Measurements from ENCODE around the gene STXBP3. TPM values are rescaled to one million over a fixed set of nuclear protein-coding genes. Genes with fewer than 3 reads are reported as not detected.
"Not testable (repeated sequence)": the region's sequence is repeated elsewhere in the genome, so short reads cannot be mapped to it uniquely, and the experiment has no call there.

STXBP3 gene, protein sequence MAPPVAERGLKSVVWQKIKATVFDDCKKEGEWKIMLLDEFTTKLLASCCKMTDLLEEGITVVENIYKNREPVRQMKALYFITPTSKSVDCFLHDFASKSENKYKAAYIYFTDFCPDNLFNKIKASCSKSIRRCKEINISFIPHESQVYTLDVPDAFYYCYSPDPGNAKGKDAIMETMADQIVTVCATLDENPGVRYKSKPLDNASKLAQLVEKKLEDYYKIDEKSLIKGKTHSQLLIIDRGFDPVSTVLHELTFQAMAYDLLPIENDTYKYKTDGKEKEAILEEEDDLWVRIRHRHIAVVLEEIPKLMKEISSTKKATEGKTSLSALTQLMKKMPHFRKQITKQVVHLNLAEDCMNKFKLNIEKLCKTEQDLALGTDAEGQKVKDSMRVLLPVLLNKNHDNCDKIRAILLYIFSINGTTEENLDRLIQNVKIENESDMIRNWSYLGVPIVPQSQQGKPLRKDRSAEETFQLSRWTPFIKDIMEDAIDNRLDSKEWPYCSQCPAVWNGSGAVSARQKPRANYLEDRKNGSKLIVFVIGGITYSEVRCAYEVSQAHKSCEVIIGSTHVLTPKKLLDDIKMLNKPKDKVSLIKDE
- 10 to 100 TPM; 46.3 to 48.1 TPM for total RNA-seq

DNA sequence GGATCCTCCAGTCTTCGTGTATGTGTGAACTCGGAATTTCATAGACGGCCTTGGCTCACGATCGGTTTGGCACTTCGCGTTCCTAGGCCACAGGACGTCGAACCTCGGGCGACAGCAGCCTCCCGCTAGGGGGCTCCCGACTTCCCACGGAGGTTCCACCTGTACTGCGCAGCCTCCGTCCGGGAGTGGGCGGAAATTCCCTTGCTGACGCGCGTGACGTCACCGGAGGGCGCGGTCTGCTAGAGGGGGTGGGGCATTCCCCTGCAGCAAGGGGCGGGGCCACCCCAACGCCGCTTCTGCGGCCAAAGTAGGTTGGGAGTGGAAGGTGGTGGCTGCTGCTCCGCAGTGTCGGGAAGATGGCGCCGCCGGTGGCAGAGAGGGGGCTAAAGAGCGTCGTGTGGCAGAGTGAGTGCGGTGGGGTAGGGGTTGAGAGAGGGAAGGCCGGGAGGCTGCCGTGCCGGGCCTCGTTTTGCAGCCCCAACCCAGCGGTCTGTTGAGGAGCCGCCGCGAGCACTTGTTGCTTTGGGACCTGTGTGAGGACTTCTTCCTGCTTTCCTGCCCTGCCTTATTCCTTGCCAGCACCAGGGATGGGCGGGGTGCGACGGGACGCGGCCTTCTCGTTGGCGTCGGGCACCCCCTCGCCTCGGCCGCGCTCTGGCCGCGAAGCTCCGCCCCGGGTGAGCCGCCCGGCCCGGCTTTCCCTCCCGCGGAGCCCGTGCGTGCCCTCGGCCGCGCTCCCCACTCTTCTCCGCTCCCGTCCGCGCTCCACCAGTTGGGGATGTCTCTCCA lies at the start of gene STXBP3:
Gene STXBP3 (plus strand): TSS at position 293 of the 789 bp plus-strand sequence. CDS start 64 bp downstream, at position 357.
- peak; percentile 90 for ATAC-seq
- peaks cover 27% of the 10 kb centered on the region for H3K4me1 Mint-ChIP-seq
- DNase-seq = peak; percentile 99
- no peaks in the 10 kb centered on the region for H3K27me3 Mint-ChIP-seq
- CTCF ChIA-PET = interaction anchor here (0.7 to 1.6 kb wide), 4 partner anchors 53 to 368 kb away, joined by 3 to 5 read pairs (median 4); partner anchors contain the start of gene PRPF38B
- peaks cover 24% of the 10 kb centered on the region for H3K36me3 Mint-ChIP-seq
- no peaks in the 10 kb centered on the region for H3K9me3 Mint-ChIP-seq (ENCODE audit: low read depth)
- H3K4me3 Mint-ChIP-seq = peak within 1 kb of the TSS; percentile 100
- peak within 1 kb of the TSS; percentile 96 for H3K27ac Mint-ChIP-seq

DNA sequence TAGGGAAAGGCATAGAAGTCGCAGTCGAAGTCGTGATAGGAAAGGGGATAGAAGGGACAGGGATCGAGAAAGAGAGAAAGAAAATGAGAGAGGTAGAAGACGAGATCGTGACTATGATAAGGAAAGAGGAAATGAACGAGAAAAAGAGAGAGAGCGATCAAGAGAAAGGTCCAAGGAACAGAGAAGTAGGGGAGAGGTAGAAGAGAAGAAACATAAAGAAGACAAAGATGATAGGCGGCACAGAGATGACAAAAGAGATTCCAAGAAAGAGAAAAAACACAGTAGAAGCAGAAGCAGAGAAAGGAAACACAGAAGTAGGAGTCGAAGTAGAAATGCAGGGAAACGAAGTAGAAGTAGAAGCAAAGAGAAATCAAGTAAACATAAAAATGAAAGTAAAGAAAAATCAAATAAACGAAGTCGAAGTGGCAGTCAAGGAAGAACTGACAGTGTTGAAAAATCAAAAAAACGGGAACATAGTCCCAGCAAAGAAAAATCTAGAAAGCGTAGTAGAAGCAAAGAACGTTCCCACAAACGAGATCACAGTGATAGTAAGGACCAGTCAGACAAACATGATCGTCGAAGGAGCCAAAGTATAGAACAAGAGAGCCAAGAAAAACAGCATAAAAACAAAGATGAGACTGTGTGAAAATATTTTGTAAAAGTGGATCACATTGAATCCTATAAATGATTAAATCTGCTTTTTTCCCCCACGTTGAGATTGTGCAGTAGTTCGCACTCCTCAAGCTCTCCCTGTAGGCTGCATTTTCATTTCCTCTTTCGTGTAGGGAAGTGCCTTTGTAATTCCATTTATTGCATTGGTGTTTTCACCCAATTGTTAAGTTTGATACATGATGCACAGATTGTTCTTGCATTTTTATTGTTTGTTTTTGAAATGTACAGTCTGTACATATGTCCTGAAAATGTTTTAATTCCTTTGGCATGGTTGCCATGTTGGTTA lies 46.8 kb upstream of the STXBP3 start:
- Mint-ChIP-seq H3K4me3 (peak overlapping the region; percentile 53), H3K27me3 (no peaks in the 10 kb centered on the region), H3K4me1 (peaks cover 74% of the 10 kb centered on the region), H3K9me3 (ENCODE audit: low read depth) (no peaks in the 10 kb centered on the region), H3K36me3 (peaks cover 68% of the 10 kb centered on the region), H3K27ac (peak overlapping the region; percentile 53)
- DNase-seq (no peak), ATAC-seq (no peak)
- CTCF ChIA-PET = no interaction called here

DNA sequence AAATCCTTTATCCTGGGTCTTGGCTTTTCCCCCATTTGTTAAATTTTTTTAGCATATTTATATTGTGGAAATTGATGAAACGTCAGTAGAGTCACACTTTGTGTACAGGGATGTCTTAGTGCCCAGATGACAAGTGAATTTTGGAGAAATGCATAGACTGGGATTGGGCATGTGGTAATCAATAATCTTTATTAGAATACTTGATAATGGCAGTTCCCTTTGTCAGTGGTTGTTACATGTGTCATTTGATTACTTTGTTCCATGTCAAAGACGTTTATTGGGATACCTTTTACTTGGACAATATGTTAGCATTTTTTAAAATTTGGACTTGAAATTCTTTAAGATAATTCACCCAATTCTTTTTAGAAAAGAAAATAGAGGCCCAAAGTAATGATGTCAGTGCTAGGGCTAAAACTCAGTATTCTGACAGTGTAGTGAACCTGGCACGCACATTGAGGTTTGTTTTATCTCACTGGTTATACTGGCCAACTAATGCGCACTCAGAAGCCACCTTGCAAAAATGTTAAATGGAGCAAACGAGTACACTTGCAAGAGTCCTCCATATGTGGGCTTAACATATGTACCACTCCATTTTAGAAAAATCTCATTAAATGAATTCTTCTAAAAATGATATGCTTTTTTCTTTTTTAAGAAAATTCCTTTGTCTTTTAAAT lies 45.2 kb upstream of the STXBP3 start:
- CTCF ChIA-PET = no interaction called here
- peaks cover 73% of the 10 kb centered on the region for H3K4me1 Mint-ChIP-seq
- no peak overlapping the region for H3K27ac Mint-ChIP-seq
- H3K36me3 Mint-ChIP-seq = peaks cover 56% of the 10 kb centered on the region
- no peak for ATAC-seq
- H3K27me3 Mint-ChIP-seq = no peaks in the 10 kb centered on the region
- no peak for DNase-seq
- H3K9me3 Mint-ChIP-seq (ENCODE audit: low read depth) = no peaks in the 10 kb centered on the region
- H3K4me3 Mint-ChIP-seq = no peak overlapping the region

DNA sequence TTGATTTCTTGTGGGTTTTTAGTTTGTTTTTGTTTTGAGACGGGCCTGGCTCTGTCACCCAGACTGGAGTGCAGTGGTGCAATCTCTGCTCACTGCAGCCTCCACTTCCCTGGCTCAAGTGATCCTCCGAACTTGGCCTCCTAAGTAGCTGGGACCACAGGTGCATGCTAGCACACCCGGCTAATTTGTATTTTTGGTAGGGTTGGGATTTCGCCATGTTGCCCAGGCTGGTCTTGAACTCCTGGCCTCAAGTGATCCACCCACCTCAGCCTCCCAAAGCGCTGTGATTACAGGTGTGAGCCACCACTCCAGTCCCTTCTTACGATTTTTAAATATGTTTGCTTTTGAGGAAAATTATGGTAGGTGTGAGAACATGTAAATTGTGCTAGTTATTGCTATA lies 44.4 kb upstream of the STXBP3 start:
- Mint-ChIP-seq H3K4me1 (peaks cover 66% of the 10 kb centered on the region), H3K36me3 (peaks cover 48% of the 10 kb centered on the region), H3K27ac (peak overlapping the region; percentile 45)
- not testable (repeated sequence) for H3K9me3 Mint-ChIP-seq (ENCODE audit: low read depth); DNase-seq; H3K4me3 Mint-ChIP-seq; ATAC-seq; H3K27me3 Mint-ChIP-seq
- CTCF ChIA-PET = interaction anchor here (4.7 kb wide), 1 partner anchor 9 kb away, joined by 19 read pairs; the partner anchor contains the start of gene PRPF38B

DNA sequence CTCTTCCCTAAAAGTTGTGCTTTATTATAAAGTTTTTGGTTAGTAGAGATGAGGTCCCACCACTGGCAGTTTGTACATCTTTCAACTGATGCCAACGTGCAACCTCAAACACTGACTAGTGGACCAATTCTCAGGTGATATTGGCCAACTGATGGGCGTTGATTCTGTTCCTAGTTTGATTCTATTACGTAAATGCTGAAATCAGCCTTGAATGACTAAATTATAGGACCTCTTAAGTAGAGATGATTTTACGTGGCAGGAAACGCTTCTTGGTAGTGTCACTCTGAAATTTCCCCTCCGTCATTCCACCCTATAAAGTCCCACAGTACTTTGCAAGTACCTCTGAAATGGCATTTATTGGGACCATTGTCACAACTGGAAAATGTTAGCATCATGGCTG lies 42.5 kb upstream of the STXBP3 start:
- H3K27ac Mint-ChIP-seq = peak overlapping the region; percentile 86
- H3K36me3 Mint-ChIP-seq = peaks cover 33% of the 10 kb centered on the region
- ATAC-seq = peak; percentile 77
- CTCF ChIA-PET = interaction anchor here (1.2 to 4.7 kb wide), 2 partner anchors 11 to 61 kb away, joined by 4 to 19 read pairs; partner anchors contain the start of gene PRPF38B
- H3K9me3 Mint-ChIP-seq (ENCODE audit: low read depth) = no peaks in the 10 kb centered on the region
- peaks cover 57% of the 10 kb centered on the region for H3K4me1 Mint-ChIP-seq
- no peaks in the 10 kb centered on the region for H3K27me3 Mint-ChIP-seq
- DNase-seq = peak; percentile 54
- H3K4me3 Mint-ChIP-seq = peak overlapping the region; percentile 51

DNA sequence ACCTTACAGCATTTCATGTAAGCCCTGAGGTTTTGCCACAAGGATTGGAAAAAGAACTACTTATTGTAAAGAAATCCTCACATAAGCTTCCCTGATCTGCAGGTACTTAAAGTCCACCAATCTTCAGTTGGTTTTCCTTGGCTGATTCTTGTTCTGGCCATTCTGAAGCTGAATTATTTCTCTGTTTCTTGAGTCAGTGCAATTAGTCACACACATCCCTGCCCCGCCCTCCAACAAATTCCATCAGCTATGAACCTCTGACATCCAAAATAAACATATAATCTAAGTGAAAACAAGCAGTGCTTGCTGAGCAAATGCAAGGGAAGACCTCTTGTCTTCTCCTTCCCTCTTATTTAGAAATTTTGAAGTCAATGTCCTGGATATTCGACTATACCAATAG lies 42.0 kb upstream of the STXBP3 start:
- DNase-seq (no peak), ATAC-seq (no peak)
- H3K4me1 Mint-ChIP-seq = peaks cover 57% of the 10 kb centered on the region
- H3K27ac Mint-ChIP-seq = peak overlapping the region; percentile 86
- peaks cover 27% of the 10 kb centered on the region for H3K36me3 Mint-ChIP-seq
- no peaks in the 10 kb centered on the region for H3K9me3 Mint-ChIP-seq (ENCODE audit: low read depth)
- CTCF ChIA-PET = interaction anchor here (1.2 to 4.7 kb wide), 2 partner anchors 12 to 61 kb away, joined by 4 to 19 read pairs; partner anchors contain the start of gene PRPF38B
- H3K4me3 Mint-ChIP-seq = no peak overlapping the region
- no peaks in the 10 kb centered on the region for H3K27me3 Mint-ChIP-seq

DNA sequence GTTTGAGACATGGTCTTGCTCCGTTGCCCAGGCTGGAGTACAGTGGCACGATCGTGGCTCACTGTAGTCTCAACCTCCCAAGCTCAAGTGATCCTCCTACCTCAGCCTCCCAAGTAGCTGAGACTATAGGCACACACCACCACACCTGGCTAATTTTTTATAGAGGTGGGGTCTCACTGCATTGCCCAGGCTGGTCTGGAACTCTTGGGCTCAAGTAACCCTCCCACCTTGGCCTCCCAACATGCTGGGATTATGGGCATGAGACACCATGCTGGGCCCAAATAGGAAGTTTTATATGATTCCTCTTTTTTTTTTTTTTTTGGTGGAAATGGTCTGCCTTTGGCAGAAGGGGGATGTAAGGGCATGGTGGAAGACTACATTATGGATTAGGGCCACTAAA lies 39.8 kb upstream of the STXBP3 start:
- no peak overlapping the region for H3K4me3 Mint-ChIP-seq
- H3K36me3 Mint-ChIP-seq = peaks cover 11% of the 10 kb centered on the region
- H3K27me3 Mint-ChIP-seq = no peaks in the 10 kb centered on the region
- CTCF ChIA-PET = no interaction called here
- ATAC-seq (no peak), DNase-seq (no peak)
- no peaks in the 10 kb centered on the region for H3K9me3 Mint-ChIP-seq (ENCODE audit: low read depth)
- H3K27ac Mint-ChIP-seq = no peak overlapping the region
- peaks cover 54% of the 10 kb centered on the region for H3K4me1 Mint-ChIP-seq

DNA sequence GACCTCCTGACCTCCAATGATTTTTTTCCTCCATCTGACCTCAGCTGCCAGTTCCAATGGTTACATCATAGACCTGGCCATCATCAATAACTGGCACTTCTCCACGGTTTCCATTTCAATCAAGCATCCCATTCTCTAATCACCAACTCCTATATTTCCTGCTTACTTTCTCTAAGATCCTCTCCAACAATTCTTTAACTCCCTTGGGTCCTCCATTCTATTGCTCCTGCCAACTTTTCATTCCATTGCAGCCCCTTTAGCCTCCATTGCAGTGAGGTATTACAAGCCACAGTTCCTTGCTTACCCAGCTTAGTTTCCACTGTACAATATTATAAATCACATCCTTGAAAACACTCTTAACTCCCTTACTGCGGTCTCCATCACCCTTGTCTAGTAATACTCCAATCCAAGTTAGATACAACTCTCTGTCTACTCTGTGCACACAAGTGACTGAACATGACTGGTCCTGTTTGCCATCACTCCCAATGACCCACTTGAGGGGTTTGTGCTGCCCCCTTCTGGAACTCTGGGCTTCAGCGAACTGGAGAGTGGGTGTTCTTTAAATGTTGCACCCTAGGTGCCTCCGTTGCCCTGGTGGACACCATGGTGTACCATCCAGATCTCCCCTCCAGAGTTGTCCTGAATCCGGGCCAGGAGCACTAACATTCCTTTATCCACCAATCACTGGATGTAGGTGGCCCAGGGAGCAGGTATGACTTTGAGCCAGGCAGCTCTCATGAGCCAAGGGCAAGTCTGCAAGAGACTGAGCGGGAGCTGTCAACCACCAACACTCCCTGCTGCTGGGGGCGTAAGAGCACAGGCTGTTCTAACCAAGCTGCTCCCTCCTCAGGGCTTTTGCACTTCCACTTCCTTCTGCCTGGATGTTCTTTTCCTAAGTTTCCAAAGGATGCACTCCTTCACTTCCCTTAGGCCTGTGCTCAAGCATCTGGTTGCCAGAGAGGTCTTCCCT lies 37.5 kb upstream of the STXBP3 start:
- Mint-ChIP-seq H3K27ac (no peak overlapping the region), H3K36me3 (no peaks in the 10 kb centered on the region), H3K27me3 (peaks cover 9% of the 10 kb centered on the region), H3K4me1 (peaks cover 36% of the 10 kb centered on the region), H3K4me3 (no peak overlapping the region), H3K9me3 (ENCODE audit: low read depth) (no peaks in the 10 kb centered on the region)
- CTCF ChIA-PET = interaction anchor here (0.6 to 3.1 kb wide), 8 partner anchors 14 to 198 kb away, joined by 3 to 19 read pairs (median 3); partner anchors contain the start of genes HENMT1 and PRPF38B
- peak; percentile 70 for ATAC-seq
- DNase-seq = peak; percentile 78

DNA sequence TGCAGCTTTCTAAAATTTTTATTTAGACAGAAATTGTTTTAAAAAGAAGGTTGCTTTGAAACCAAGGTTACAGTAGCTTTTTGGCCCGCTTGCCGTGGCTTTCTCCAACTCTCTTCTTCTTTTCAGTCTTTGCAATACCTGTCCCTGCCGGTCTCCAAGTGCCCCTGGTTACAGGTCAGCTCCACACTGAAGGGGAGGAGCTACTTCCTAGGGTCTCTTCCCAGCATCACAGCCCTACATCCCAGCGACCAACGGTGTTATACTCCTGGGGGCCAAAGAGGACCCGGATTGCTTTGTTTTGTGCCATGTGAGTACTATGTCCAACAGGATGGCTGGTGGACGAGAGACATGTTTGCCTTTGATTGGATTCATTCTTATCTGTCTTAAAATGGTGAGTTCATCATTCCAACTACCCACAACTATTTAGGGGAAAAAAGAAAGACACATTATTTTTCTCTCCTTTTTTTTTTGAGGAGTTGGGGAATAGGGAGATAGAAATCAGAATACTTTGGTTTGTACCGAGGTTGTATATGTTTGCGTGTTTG lies 33.8 kb upstream of the STXBP3 start, which contains the start of gene FNDC7:
Gene FNDC7 (plus strand): TSS at position 303 of the 545 bp plus-strand sequence. CDS start 26 bp downstream, at position 329.
- H3K36me3 Mint-ChIP-seq = no peaks in the 10 kb centered on the region
- ATAC-seq (no peak), DNase-seq (no peak)
- peaks cover 13% of the 10 kb centered on the region for H3K27me3 Mint-ChIP-seq
- no peak within 1 kb of the TSS for H3K4me3 Mint-ChIP-seq
- H3K27ac Mint-ChIP-seq = no peak within 1 kb of the TSS
- peaks cover 17% of the 10 kb centered on the region for H3K4me1 Mint-ChIP-seq
- H3K9me3 Mint-ChIP-seq (ENCODE audit: low read depth) = no peaks in the 10 kb centered on the region
- CTCF ChIA-PET = no interaction called here

DNA sequence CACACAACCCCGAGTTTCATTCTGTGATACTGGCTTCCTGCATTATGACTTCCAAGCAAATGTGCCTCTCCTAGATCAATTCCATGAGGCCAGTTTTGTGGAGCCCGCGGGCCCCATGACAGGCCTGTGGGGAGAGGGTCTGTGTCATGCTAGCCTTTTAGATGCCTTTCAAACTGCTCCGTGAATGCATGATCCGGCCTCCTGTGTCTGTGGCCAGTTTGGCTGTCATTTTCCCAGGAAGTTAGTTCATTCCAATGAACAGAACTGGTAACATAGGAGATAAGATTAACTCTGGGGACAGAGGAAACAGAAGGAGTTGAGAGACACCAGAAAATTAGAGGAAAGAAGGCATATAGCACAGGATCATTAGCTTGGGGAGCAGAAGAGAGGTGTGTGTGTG lies 30.5 kb upstream of the STXBP3 start:
- H3K4me1 Mint-ChIP-seq = no peaks in the 10 kb centered on the region
- no peaks in the 10 kb centered on the region for H3K36me3 Mint-ChIP-seq
- no peak overlapping the region for H3K4me3 Mint-ChIP-seq
- DNase-seq (no peak), ATAC-seq (no peak)
- no peaks in the 10 kb centered on the region for H3K9me3 Mint-ChIP-seq (ENCODE audit: low read depth)
- peaks cover 17% of the 10 kb centered on the region for H3K27me3 Mint-ChIP-seq
- H3K27ac Mint-ChIP-seq = no peak overlapping the region
- CTCF ChIA-PET = no interaction called here
